GM23338 (cell line): ENCODE measurements around the gene NIPA2.

Experiments used
- EZH2 ChIP-seq: fragments of 200-600 bp; sonication (generic); IDR thresholded peaks from one replicate; pipeline ENCODE4 v1.8.0; 2017; ENCODE audit warnings: antibody characterized with exemption, mild to moderate bottlenecking, low read depth; ENCODE audit not compliant: unreplicated experiment
- EZH2phosphoT487 ChIP-seq: fragments of 200-600 bp; sonication (generic); IDR thresholded peaks from one replicate; pipeline ENCODE4 v1.8.1; 2018; ENCODE audit warnings: antibody characterized with exemption; ENCODE audit not compliant: unreplicated experiment
- JUNB ChIP-seq: IDR thresholded peaks from one replicate; pipeline ENCODE4 v1.6.1; 2016; ENCODE audit warnings: antibody characterized with exemption; ENCODE audit not compliant: unreplicated experiment
- TF ChIP-seq, protein P1 (sequence below), 2 experiments: fragments of 200-600 bp in 1 of 2; sonication (generic) in 1 of 2; conservative IDR thresholded peaks; 2 replicates each; pipeline versions ENCODE4 v1.5.1 to v1.6.1; 2016 to 2017; ENCODE audit warnings: antibody characterized with exemption in 2 of 2, low read depth in 2 of 2, mild to moderate bottlenecking in 2 of 2, moderate library complexity in 1 of 2
- TF ChIP-seq, protein P2 (sequence below): IDR thresholded peaks from one replicate; pipeline ENCODE4 v1.6.1; 2018; ENCODE audit warnings: antibody characterized with exemption; ENCODE audit not compliant: unreplicated experiment
- TF ChIP-seq, protein P3 (sequence below): IDR thresholded peaks from 2 replicates; pipeline ENCODE4 v1.6.1; 2016; ENCODE audit warnings: antibody characterized with exemption

DNA sequence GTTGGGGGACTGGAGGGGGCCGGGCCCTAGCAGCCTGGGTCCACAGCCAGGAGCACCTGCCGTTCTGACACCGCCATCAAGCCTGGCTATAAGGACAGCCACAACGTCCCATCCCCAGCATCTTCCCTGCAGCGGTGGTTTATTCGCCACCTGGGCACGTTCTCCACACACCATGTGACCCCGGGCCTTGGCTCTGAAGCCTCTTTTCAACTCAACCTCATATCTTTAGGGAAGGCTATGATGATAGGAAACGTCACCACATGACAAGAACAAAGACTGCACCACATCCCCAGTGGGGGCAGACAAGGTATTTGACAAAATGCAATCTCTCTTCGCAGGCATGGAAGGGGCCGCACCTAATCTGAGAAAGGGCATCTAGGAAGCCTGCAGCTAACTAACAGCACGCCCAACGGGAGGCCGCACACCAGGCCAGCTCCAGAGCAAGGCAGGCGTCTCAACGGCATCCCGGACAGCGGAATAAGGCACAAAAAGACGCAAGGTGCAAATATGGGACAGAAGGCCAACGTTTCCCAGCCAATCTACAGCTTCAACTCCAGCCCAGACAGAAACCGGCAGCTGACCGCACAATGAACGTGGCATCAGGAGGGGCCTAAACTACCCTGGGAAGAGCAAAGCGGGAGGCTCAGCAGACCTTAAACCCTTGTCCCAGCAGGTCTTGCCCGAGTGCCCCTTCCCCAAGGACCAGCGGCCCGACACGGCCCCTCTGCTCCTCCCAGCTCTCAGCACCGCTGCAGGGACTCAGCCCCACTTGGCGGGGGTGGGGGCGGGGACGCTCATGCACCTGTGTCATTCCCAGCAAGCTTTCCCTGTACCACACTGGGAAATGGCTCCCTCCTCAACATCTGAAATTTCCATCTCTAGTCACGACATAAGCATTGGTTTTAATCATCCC lies 41.9 kb downstream of the NIPA2 start:
- TF ChIP-seq JUNB: no peak
- TF ChIP-seq, protein P1, sequence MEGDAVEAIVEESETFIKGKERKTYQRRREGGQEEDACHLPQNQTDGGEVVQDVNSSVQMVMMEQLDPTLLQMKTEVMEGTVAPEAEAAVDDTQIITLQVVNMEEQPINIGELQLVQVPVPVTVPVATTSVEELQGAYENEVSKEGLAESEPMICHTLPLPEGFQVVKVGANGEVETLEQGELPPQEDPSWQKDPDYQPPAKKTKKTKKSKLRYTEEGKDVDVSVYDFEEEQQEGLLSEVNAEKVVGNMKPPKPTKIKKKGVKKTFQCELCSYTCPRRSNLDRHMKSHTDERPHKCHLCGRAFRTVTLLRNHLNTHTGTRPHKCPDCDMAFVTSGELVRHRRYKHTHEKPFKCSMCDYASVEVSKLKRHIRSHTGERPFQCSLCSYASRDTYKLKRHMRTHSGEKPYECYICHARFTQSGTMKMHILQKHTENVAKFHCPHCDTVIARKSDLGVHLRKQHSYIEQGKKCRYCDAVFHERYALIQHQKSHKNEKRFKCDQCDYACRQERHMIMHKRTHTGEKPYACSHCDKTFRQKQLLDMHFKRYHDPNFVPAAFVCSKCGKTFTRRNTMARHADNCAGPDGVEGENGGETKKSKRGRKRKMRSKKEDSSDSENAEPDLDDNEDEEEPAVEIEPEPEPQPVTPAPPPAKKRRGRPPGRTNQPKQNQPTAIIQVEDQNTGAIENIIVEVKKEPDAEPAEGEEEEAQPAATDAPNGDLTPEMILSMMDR (conservative IDR thresholded peaks at IDR 0.05; ENCODE audit: low read depth in 2 of 2): no peak
- no peak for TF ChIP-seq EZH2
- TF ChIP-seq, protein P2, sequence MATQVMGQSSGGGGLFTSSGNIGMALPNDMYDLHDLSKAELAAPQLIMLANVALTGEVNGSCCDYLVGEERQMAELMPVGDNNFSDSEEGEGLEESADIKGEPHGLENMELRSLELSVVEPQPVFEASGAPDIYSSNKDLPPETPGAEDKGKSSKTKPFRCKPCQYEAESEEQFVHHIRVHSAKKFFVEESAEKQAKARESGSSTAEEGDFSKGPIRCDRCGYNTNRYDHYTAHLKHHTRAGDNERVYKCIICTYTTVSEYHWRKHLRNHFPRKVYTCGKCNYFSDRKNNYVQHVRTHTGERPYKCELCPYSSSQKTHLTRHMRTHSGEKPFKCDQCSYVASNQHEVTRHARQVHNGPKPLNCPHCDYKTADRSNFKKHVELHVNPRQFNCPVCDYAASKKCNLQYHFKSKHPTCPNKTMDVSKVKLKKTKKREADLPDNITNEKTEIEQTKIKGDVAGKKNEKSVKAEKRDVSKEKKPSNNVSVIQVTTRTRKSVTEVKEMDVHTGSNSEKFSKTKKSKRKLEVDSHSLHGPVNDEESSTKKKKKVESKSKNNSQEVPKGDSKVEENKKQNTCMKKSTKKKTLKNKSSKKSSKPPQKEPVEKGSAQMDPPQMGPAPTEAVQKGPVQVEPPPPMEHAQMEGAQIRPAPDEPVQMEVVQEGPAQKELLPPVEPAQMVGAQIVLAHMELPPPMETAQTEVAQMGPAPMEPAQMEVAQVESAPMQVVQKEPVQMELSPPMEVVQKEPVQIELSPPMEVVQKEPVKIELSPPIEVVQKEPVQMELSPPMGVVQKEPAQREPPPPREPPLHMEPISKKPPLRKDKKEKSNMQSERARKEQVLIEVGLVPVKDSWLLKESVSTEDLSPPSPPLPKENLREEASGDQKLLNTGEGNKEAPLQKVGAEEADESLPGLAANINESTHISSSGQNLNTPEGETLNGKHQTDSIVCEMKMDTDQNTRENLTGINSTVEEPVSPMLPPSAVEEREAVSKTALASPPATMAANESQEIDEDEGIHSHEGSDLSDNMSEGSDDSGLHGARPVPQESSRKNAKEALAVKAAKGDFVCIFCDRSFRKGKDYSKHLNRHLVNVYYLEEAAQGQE: no peak
- TF ChIP-seq, protein P3, sequence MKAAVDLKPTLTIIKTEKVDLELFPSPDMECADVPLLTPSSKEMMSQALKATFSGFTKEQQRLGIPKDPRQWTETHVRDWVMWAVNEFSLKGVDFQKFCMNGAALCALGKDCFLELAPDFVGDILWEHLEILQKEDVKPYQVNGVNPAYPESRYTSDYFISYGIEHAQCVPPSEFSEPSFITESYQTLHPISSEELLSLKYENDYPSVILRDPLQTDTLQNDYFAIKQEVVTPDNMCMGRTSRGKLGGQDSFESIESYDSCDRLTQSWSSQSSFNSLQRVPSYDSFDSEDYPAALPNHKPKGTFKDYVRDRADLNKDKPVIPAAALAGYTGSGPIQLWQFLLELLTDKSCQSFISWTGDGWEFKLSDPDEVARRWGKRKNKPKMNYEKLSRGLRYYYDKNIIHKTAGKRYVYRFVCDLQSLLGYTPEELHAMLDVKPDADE: no peak
- no peak for TF ChIP-seq EZH2phosphoT487
